GM18502 (cell line): ENCODE data around the gene MARF1.
"Not testable (repeated sequence)": the region's sequence is repeated elsewhere in the genome, so short reads cannot be mapped to it uniquely, and the experiment has no call there.

Experiments
- ATAC-seq: cut with Tn5 transposase; IDR thresholded peaks from one replicate; pipeline ENCODE4 v1.9.1; 2021; ENCODE audit warnings: mild to moderate bottlenecking; ENCODE audit not compliant: unreplicated experiment, poor library complexity

MARF1 gene

GRCh38 chr16:15652293-15653001 lies 9.5 kb upstream of the MARF1 start:
- ATAC-seq = no peak

- peak; percentile 39 for ATAC-seq
These were observed 7.8 kb upstream of the MARF1 start for GRCh38 chr16:15650698-15651171.

GRCh38 chr16:15650019-15650697 lies 7.2 kb upstream of the MARF1 start, which contains the start of gene NDE1:
Gene NDE1 (plus strand): TSS chr16:15650245. CDS start chr16:15664779, 14,534 bp downstream.
- peak; percentile 77 for ATAC-seq

- ATAC-seq = no peak
These were observed 6.7 kb upstream of the MARF1 start for GRCh38 chr16:15649727-15650018.

- ATAC-seq = not testable (repeated sequence)
These were observed 6.4 kb upstream of the MARF1 start for GRCh38 chr16:15649311-15649710.

- ATAC-seq = no peak
These were observed 5.3 kb upstream of the MARF1 start for GRCh38 chr16:15648135-15648730.

GRCh38 chr16:15647294-15648014 lies 4.5 kb upstream of the MARF1 start:
- no peak for ATAC-seq

- not testable (repeated sequence) for ATAC-seq
These were observed 3.8 kb upstream of the MARF1 start for GRCh38 chr16:15646557-15647293.

GRCh38 chr16:15644962-15645465 lies 2.1 kb upstream of the MARF1 start:
- ATAC-seq = not testable (repeated sequence)

- no peak for ATAC-seq
These were observed 1.5 kb upstream of the MARF1 start for GRCh38 chr16:15644267-15644961.

- no peak for ATAC-seq
These were observed 944 bp upstream of the MARF1 start for GRCh38 chr16:15643946-15644250.

GRCh38 chr16:15642557-15643047 lies 352 bp downstream of the MARF1 start:
- ATAC-seq = peak; percentile 46

GRCh38 chr16:15641753-15642556 lies 999 bp downstream of the MARF1 start:
- ATAC-seq = no peak

GRCh38 chr16:15640966-15641365 lies 2.0 kb downstream of the MARF1 start:
- ATAC-seq = no peak

- no peak for ATAC-seq
These were observed 3.8 kb downstream of the MARF1 start for GRCh38 chr16:15639061-15639568.

- ATAC-seq = peak; percentile 46
These were observed 6.5 kb downstream of the MARF1 start for GRCh38 chr16:15636392-15636873.

- no peak for ATAC-seq
These were observed 7.0 kb downstream of the MARF1 start for GRCh38 chr16:15635926-15636325.

- ATAC-seq = no peak
These were observed 11.1 kb downstream of the MARF1 start for GRCh38 chr16:15631730-15632409.
